Hepatocyte (in vitro differentiated cells): ENCODE data around the gene SIGLEC1.

ENCODE experiments used
- CTCF ChIP-seq: fragments of 200-600 bp; sonication (generic); IDR thresholded peaks from 2 replicates; pipeline ENCODE4 v1.5.1; 2016; ENCODE audit warnings: antibody characterized with exemption, mild to moderate bottlenecking; ENCODE audit not compliant: poor library complexity
- EZH2phosphoT487 ChIP-seq: fragments of 200-600 bp; sonication (generic); IDR thresholded peaks from one replicate; pipeline ENCODE4 v1.6.1; 2018; ENCODE audit warnings: antibody characterized with exemption, mild to moderate bottlenecking, low read depth, moderate library complexity; ENCODE audit not compliant: unreplicated experiment, severe bottlenecking

- TF ChIP-seq CTCF (no peak), EZH2phosphoT487 (no peak)
Measured at GRCh38 chr20:3671986-3672546, 40.3 kb downstream of the SIGLEC1 start.
